Gastroesophageal sphincter (tissue), 4 donors: Measurements from ENCODE around the gene CNGB1. TPM values are rescaled to one million over a fixed set of nuclear protein-coding genes. Genes with fewer than 3 reads are reported as not detected.

ENCODE experiments used
- ATAC-seq: fragments of 150-250 bp; one replicate; pipeline ENCODE4 v1.9.1; 2016; ENCODE audit warnings: mild to moderate bottlenecking, moderate library complexity
- H3K27ac ChIP-seq, 4 donors: fragments of 200-600 bp; sonication (generic) in 3 of 4; 1 replicate in 3 of 4; 2 replicates in 1 of 4; pipeline ENCODE4 v1.5.1; 2016 to 2019
- H3K27me3 ChIP-seq: fragments of 200-600 bp; sonication (generic); one replicate; pipeline ENCODE4 v1.5.1; 2019
- H3K36me3 ChIP-seq, 2 donors: fragments of 200-600 bp; sonication (generic); one replicate each; pipeline ENCODE4 v1.5.1; 2019; ENCODE audit warnings: control low read depth in 1 of 2
- H3K4me1 ChIP-seq, 3 donors: fragments of 200-600 bp; sonication (generic); 1 replicate in 2 of 3; 2 replicates in 1 of 3; pipeline ENCODE4 v1.5.1; 2016 to 2019; ENCODE audit warnings: control low read depth in 2 of 3
- H3K4me3 ChIP-seq, 2 donors: fragments of 200-600 bp; sonication (generic); one replicate each; pipeline ENCODE4 v1.5.1; 2019; ENCODE audit warnings: mild to moderate bottlenecking in 1 of 2, moderate library complexity in 1 of 2
- H3K9me3 ChIP-seq, 3 donors: fragments of 200-600 bp; sonication (generic); one replicate each; pipeline ENCODE4 v1.5.1; 2017 to 2019; ENCODE audit warnings: control low read depth in 2 of 3
- EP300 ChIP-seq: sonication (generic); formaldehyde crosslinking; IDR thresholded peaks from one replicate; pipeline ENCODE4 v1.6.1; 2017; ENCODE audit warnings: antibody characterized with exemption, mild to moderate bottlenecking
- POLR2A ChIP-seq, 2 donors: fragments of 450-650 bp; IDR thresholded peaks; one replicate each; pipeline ENCODE4 v1.6.1; 2017; ENCODE audit warnings: antibody characterized with exemption in 2 of 2, mild to moderate bottlenecking in 2 of 2, moderate library complexity in 1 of 2
- POLR2AphosphoS5 ChIP-seq: sonication (generic); formaldehyde crosslinking; IDR thresholded peaks from one replicate; pipeline ENCODE4 v1.6.1; 2017; ENCODE audit warnings: antibody characterized with exemption
- WGBS, 2 donors: methylation state at CpG; one replicate each; pipeline ENCODE4 v1.1.5; 2018; ENCODE audit warnings: low coverage in 1 of 2; 5-methylcytosine and 5-hydroxymethylcytosine counted together
- total RNA-seq, 4 donors: library from RNA; depleted of rRNA; stranded (reverse); fragments of >200 nt; gene quantifications; one replicate each; pipeline ENCODE4 v1.1.0, GENCODE V29; 2016
- TF ChIP-seq, protein P1 (sequence below), 4 experiments: fragments of 200-600 bp in 2 of 4; fragments of 450-650 bp in 2 of 4; sonication (generic) in 1 of 4; IDR thresholded peaks; one replicate each; pipeline ENCODE4 v1.5.1; 2017 to 2019; ENCODE audit warnings: antibody characterized with exemption in 4 of 4, mild to moderate bottlenecking in 2 of 4, moderate library complexity in 2 of 4

Gene CNGB1
- total RNA-seq, 4 donors from 2014 or later = 0.15 to 0.67 TPM; not detected in 2

GRCh38 chr16:57930533-57930932 lies 40.4 kb downstream of the CNGB1 start:
- Histone ChIP-seq H3K27me3 (peaks cover 10% of the 10 kb centered on the region), H3K36me3 (no peaks in the 10 kb centered on the region), H3K9me3 (no peaks in the 10 kb centered on the region), H3K4me1 (no peaks in the 10 kb centered on the region), H3K27ac (no peak overlapping the region), H3K4me3 (no peak overlapping the region)
- TF ChIP-seq EP300 (no peak), POLR2AphosphoS5 (no peak), POLR2A (IDR thresholded peaks at IDR 0.05) (no peak)
- TF ChIP-seq, protein P1, sequence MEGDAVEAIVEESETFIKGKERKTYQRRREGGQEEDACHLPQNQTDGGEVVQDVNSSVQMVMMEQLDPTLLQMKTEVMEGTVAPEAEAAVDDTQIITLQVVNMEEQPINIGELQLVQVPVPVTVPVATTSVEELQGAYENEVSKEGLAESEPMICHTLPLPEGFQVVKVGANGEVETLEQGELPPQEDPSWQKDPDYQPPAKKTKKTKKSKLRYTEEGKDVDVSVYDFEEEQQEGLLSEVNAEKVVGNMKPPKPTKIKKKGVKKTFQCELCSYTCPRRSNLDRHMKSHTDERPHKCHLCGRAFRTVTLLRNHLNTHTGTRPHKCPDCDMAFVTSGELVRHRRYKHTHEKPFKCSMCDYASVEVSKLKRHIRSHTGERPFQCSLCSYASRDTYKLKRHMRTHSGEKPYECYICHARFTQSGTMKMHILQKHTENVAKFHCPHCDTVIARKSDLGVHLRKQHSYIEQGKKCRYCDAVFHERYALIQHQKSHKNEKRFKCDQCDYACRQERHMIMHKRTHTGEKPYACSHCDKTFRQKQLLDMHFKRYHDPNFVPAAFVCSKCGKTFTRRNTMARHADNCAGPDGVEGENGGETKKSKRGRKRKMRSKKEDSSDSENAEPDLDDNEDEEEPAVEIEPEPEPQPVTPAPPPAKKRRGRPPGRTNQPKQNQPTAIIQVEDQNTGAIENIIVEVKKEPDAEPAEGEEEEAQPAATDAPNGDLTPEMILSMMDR (IDR thresholded peaks at IDR 0.05) = no peak
- WGBS, 2 donors = 78 to 80% methylated on average over 2 of the region's 2 CpGs
- ATAC-seq = no peak

DNA sequence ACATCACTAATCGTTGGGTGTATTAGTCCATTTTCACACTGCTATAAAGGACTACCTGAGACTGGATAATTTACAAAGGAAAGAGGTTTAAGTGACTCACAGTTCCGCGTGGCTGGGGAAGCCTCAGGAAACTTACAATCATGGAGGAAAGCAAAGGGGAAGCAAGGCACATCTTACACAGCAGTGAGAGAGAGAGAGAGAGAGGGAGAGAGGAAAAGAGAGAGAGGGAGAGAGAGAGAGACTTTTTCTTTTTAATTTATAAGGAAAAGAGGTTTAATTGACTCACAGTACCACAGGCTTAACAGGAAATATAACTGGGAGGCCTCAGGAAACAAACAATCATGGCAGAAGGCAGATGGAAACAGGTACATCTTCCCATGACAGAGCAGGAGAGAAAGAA lies 41.7 kb downstream of the CNGB1 start:
- ATAC-seq = no peak
- TF ChIP-seq, protein P1 (IDR thresholded peaks at IDR 0.05) = no peak
- TF ChIP-seq POLR2A (IDR thresholded peaks at IDR 0.05) (no peak), POLR2AphosphoS5 (no peak), EP300 (no peak)
- H3K4me1 ChIP-seq = no peaks in the 10 kb centered on the region
- H3K4me3 ChIP-seq = no peak overlapping the region
- H3K9me3 ChIP-seq = no peaks in the 10 kb centered on the region
- WGBS, 2 donors = 83 to 91% methylated on average over 3 of the region's 3 CpGs
- H3K27me3 ChIP-seq = peaks cover 10% of the 10 kb centered on the region
- H3K27ac ChIP-seq = no peak overlapping the region
- H3K36me3 ChIP-seq = no peaks in the 10 kb centered on the region

- no peaks in the 10 kb centered on the region for H3K4me1 ChIP-seq
- 100% methylated on average over 1 of the region's 2 CpGs; no CpG with 5 or more reads in 1 of the 2 donors for WGBS, 2 donors
- ATAC-seq = no peak
These were observed 44.9 kb downstream of the CNGB1 start for GRCh38 chr16:57926041-57926440.

DNA sequence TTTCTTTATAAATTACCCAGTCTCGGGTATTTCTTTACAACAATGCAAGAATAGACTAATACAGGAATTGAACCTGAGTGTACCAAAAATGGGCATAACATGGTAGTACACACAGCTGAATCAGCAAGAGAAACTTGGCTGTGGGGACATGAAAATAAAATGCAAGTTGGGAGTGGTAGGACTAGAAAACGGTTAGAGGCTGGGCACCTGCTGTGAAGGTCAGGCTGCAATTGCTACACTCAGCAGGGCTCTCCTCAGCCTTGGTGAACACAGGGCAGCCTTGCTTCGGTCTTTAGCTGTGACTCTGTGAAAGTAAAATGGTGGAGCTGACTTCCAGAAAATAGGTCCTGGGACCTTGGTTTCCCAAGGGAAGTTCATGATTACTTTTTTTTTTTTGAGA lies 45.6 kb downstream of the CNGB1 start:
- TF ChIP-seq POLR2A (IDR thresholded peaks at IDR 0.05) (no peak), EP300 (no peak), POLR2AphosphoS5 (no peak)
- TF ChIP-seq, protein P1 (IDR thresholded peaks at IDR 0.05) = no peak
- H3K4me3 ChIP-seq = no peak overlapping the region
- WGBS, 2 donors = 67 to 69% methylated on average over 1 to 3 of the region's 3 CpGs

More at GRCh38 chr16:57926041-57926440, 44.9 kb downstream of the CNGB1 start:
- Histone ChIP-seq H3K27ac (no peak overlapping the region), H3K27me3 (peaks cover 14% of the 10 kb centered on the region), H3K9me3 (no peaks in the 10 kb centered on the region), H3K36me3 (no peaks in the 10 kb centered on the region), H3K4me3 (no peak overlapping the region)
- TF ChIP-seq, protein P1 (IDR thresholded peaks at IDR 0.05) = no peak
- TF ChIP-seq EP300 (no peak), POLR2AphosphoS5 (no peak), POLR2A (IDR thresholded peaks at IDR 0.05) (no peak)

GRCh38 chr16:57924514-57924913 lies 46.4 kb downstream of the CNGB1 start:
- H3K27ac ChIP-seq = no peak overlapping the region
- no peaks in the 10 kb centered on the region for H3K9me3 ChIP-seq
- no peak overlapping the region for H3K4me3 ChIP-seq
- peaks cover 14% of the 10 kb centered on the region for H3K27me3 ChIP-seq
- WGBS, 2 donors = 75 to 85% methylated on average over 6 of the region's 6 CpGs
- no peaks in the 10 kb centered on the region for H3K4me1 ChIP-seq
- H3K36me3 ChIP-seq = no peaks in the 10 kb centered on the region
- no peak for TF ChIP-seq POLR2A (IDR thresholded peaks at IDR 0.05)
- TF ChIP-seq, protein P1 (IDR thresholded peaks at IDR 0.05) = no peak
- no peak for TF ChIP-seq POLR2AphosphoS5
- TF ChIP-seq EP300 = no peak
- ATAC-seq = no peak

More for the DNA sequence above, 45.6 kb downstream of the CNGB1 start:
- H3K4me1 ChIP-seq = no peaks in the 10 kb centered on the region
- no peak overlapping the region for H3K27ac ChIP-seq
- no peaks in the 10 kb centered on the region for H3K36me3 ChIP-seq
- H3K27me3 ChIP-seq = peaks cover 14% of the 10 kb centered on the region
- no peak for ATAC-seq
- no peaks in the 10 kb centered on the region for H3K9me3 ChIP-seq
